Right atrium auricular region (tissue), 2 donors: ENCODE results near the gene WWC2. TPM values are rescaled to one million over a fixed set of nuclear protein-coding genes. Genes with fewer than 3 reads are reported as not detected.

ENCODE experiments used
- DNase-seq: peaks from one replicate; pipeline ENCODE4 v3.0.0-alpha.2; 2019; ENCODE audit warnings: low spot score
- H3K27ac ChIP-seq, 2 donors: fragments of 200-600 bp; sonication (generic); 1 replicate in 1 of 2; 2 replicates in 1 of 2; pipeline ENCODE4 v1.5.1; 2016 to 2019
- H3K27me3 ChIP-seq, 2 donors: fragments of 200-600 bp; sonication (generic); one replicate each; pipeline versions ENCODE4 v1.5.1 to v1.6.0; 2017 to 2019
- H3K36me3 ChIP-seq: fragments of 200-600 bp; sonication (generic); one replicate; pipeline ENCODE4 v1.5.1; 2016
- H3K4me1 ChIP-seq, 2 donors: fragments of 200-600 bp; sonication (generic); one replicate each; pipeline versions ENCODE4 v1.5.1 to v1.6.0; 2017 to 2019
- H3K4me3 ChIP-seq, 2 donors: fragments of 200-600 bp; sonication (generic); 1 replicate in 1 of 2; 2 replicates in 1 of 2; pipeline ENCODE4 v1.5.1; 2017 to 2019; ENCODE audit warnings: mild to moderate bottlenecking in 1 of 2, moderate library complexity in 1 of 2
- H3K9me3 ChIP-seq, 2 donors: fragments of 200-600 bp; sonication (generic); one replicate each; pipeline ENCODE4 v1.5.1; 2019
- CTCF ChIP-seq, 2 donors: fragments of 200-600 bp; sonication (generic); IDR thresholded peaks; one replicate each; pipeline ENCODE4 v1.5.1; 2019; ENCODE audit warnings: antibody characterized with exemption in 2 of 2
- total RNA-seq, 2 donors: library from RNA; depleted of rRNA; stranded (reverse); fragments of >200 nt; gene quantifications; one replicate each; pipeline ENCODE4 v1.1.0, GENCODE V29; 2016

The WWC2 gene
- total RNA-seq, 2 donors from 2014 or later = 22.4 to 22.7 TPM

DNA sequence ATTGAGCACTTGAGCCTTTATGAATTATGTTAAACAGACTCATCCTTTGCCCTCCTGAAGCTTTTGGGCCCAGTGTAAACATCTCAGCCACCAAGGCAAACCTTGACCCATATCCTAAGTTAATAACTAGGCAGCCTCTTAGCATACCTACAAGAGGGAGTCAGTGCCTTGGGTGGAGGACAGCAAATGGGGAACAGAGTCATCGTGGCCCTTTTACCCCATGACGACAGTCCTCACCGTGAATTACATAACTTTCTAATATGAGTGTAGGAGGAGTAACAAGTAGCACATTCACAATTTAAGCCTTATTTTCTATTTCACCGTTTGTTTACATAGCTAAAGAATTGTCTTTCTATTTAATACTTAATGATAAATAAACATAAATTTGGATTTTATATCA lies 204.2 kb downstream of the WWC2 start:
- no peaks in the 10 kb centered on the region for H3K9me3 ChIP-seq
- DNase-seq = no peak
- no peak overlapping the region for H3K27ac ChIP-seq
- no peak for TF ChIP-seq CTCF (IDR thresholded peaks at IDR 0.05)
- H3K27me3 ChIP-seq = no peaks in the 10 kb centered on the region
- H3K36me3 ChIP-seq = peaks cover 4% of the 10 kb centered on the region
- no peak overlapping the region for H3K4me3 ChIP-seq
- no peaks in the 10 kb centered on the region for H3K4me1 ChIP-seq

DNA sequence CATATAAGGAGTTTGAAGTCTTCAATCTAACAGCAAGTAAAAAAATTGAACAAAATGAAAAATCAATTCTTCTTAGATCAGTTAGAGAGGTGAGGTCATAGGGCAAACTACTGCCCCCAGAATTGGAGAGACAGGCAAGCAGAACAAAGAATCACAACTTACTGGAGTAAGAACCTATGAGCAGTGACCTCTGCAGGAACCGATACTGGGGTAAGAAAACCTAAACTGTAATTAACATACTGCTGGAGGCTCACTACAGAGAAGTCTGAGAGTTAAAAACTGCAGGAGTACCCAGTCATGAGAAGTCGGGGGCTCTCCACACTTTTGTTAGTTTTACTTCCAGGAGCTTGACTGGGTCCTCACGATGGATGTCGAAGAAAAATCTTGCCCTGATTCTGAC lies 205.0 kb downstream of the WWC2 start:
- DNase-seq = no peak

DNA sequence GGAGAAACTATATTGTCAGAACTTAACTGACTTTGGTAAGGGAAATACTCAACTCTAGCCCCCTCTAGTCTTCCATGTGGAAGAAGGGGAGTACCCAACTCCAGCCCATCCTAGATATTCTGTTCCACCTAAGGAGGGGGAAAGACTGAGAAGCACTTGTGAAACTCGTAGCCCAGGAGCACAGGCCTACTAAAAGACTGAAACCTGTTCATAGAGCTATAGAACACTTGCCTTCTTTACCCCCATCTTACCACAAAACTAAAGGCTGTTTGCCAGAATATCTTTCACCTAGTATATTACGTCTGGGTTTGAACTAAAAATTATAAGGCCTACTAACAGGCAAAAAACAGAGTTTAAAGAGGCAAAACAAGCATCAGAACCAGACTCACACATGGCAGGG lies 205.5 kb downstream of the WWC2 start:
- Histone ChIP-seq H3K36me3 (peaks cover 4% of the 10 kb centered on the region), H3K4me1 (no peaks in the 10 kb centered on the region), H3K27ac (no peak overlapping the region), H3K4me3 (no peak overlapping the region), H3K27me3 (no peaks in the 10 kb centered on the region), H3K9me3 (no peaks in the 10 kb centered on the region)
- DNase-seq = no peak
- no peak for TF ChIP-seq CTCF (IDR thresholded peaks at IDR 0.05)

More for the DNA sequence above, 205.0 kb downstream of the WWC2 start:
- Histone ChIP-seq H3K27ac (no peak overlapping the region), H3K4me1 (no peaks in the 10 kb centered on the region), H3K27me3 (no peaks in the 10 kb centered on the region), H3K36me3 (peaks cover 4% of the 10 kb centered on the region), H3K4me3 (no peak overlapping the region), H3K9me3 (no peaks in the 10 kb centered on the region)
- no peak for TF ChIP-seq CTCF (IDR thresholded peaks at IDR 0.05)

DNA sequence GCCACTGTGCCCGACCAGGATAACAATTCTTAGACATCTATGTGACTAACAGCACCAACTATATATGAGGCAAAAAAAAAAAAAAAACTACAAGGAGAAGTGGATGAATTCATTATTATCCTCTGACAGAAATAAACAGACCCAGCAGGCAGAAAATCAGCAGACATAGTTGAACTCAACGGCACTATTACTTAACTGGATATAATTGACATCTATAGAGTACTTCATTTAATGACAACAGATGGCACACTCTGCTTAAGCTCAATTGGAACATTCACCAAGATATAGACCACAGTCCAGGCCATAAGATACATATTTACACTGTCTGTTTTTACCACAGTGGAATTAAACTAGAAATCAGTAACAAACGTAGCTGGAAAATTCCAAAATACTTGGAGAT lies 207.8 kb downstream of the WWC2 start:
- Histone ChIP-seq H3K4me1 (no peaks in the 10 kb centered on the region), H3K36me3 (peaks cover 5% of the 10 kb centered on the region), H3K27me3 (no peaks in the 10 kb centered on the region), H3K4me3 (no peak overlapping the region), H3K27ac (no peak overlapping the region), H3K9me3 (no peaks in the 10 kb centered on the region)
- no peak for TF ChIP-seq CTCF (IDR thresholded peaks at IDR 0.05)
- no peak for DNase-seq

GRCh38 chr4:183312841-183313240 lies 213.8 kb downstream of the WWC2 start:
- H3K9me3 ChIP-seq = no peaks in the 10 kb centered on the region
- H3K36me3 ChIP-seq = peaks cover 27% of the 10 kb centered on the region

More at GRCh38 chr4:183312841-183313240, 213.8 kb downstream of the WWC2 start:
- Histone ChIP-seq H3K4me1 (no peaks in the 10 kb centered on the region), H3K27me3 (no peaks in the 10 kb centered on the region), H3K27ac (no peak overlapping the region), H3K4me3 (no peak overlapping the region)
- no peak for TF ChIP-seq CTCF (IDR thresholded peaks at IDR 0.05)
- no peak for DNase-seq
